Adipose tissue (tissue), 3 donors: Measurements from ENCODE around the gene STYXL1. TPM values are rescaled to one million over a fixed set of nuclear protein-coding genes. Genes with fewer than 3 reads are reported as not detected.

ENCODE experiments used
- H3K27ac ChIP-seq: one replicate; pipeline ENCODE4 v1.5.1; 2013; ENCODE audit warnings: low read depth, low read length
- WGBS, 3 donors: extraction: QIAGEN DNeasy Blood & Tissue Kit; methylation state at CpG; one replicate each; pipeline ENCODE4 v1.1.7; 2013; 5-methylcytosine and 5-hydroxymethylcytosine counted together
- polyA plus RNA-seq, 3 donors: library from polyadenylated mRNA; stranded (reverse); fragments of 200-250 nt; gene quantifications; one replicate each; pipeline ENCODE4 v1.2.3, GENCODE V29; 2013
- donor health status: healthy with polysubstance abuse.
- donor health status: Bipolar disorder and iron deficiency.
- donor health status: healthy.

The STYXL1 gene
- polyA plus RNA-seq, 3 donors, result 19.1 to 43.9 (median 34.9) TPM

DNA sequence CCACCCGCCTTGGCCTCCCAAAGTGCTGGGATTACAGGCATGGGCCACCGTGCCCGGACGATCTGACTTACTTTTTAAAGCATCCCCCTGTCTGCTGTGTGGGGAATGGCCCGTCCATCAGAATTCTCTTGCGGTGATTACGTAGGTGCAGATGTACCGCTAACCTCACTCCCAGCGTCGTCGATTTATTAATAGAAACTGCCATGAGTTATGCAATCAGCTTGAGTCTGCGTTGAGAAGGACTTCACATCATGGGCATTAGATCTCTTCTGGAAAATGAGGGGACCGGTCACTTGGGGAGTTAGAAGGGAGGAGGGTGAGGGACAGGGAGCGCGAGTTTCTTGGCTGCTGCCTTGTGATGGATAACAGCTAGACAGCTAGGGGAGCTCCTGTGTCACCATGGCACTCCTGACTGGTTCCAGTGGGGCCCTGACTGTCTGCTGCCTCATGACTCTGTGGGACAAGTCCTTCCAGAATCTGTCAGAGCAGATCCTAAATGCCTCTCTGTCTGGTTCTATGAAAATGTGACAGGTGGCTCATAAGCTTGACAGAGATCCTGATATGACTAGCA is 97.6 kb downstream of the STYXL1 start:
- WGBS, 3 donors, result 52 to 73% (median 69%) methylated on average over 15 of the region's 15 CpGs
- H3K27ac ChIP-seq, result no peak overlapping the region

- no peak overlapping the region for H3K27ac ChIP-seq
- WGBS, 3 donors, result 68 to 77% (median 72%) methylated on average over 9 of the region's 9 CpGs
Observed at GRCh38 chr7:75948179-75948578, 99.6 kb downstream of the STYXL1 start.

Other genes starting within 250 kb of the STYXL1 start
- gene CCL24, start 234.2 kb downstream of the STYXL1 start, polyA plus RNA-seq, result 1 to 10 TPM in 1 of 3 donors, under 1 TPM in 2; 0.20 to 1.0 (median 0.34) TPM
- 10 to 100 TPM; 23.4 to 53.5 (median 43.4) TPM for gene RHBDD2, start 169.0 kb downstream of the STYXL1 start, polyA plus RNA-seq
- 100 to 1,000 TPM in 1 of 3 donors, 10 to 100 TPM in 2; 59.6 to 250 (median 70.1) TPM for gene POR, start 132.8 kb downstream of the STYXL1 start, polyA plus RNA-seq
- gene TMEM120A, start 53.4 kb downstream of the STYXL1 start, polyA plus RNA-seq, result 100 to 1,000 TPM in 2 of 3 donors, 10 to 100 TPM in 1; 62.5 to 257 (median 117) TPM
- 100 to 1,000 TPM in 1 of 3 donors, 10 to 100 TPM in 2; 74.3 to 147 (median 98.1) TPM for gene MDH2, start 106 bp upstream of the STYXL1 start, polyA plus RNA-seq
- 1 to 10 TPM; 1.9 to 9.4 (median 1.9) TPM for gene SRRM3, start 153.9 kb upstream of the STYXL1 start, polyA plus RNA-seq